Tibial artery (tissue), 4 donors: Measurements from ENCODE around the gene BRICD5.

ENCODE experiments used
- DNase-seq, 2 donors: peaks; one replicate each; pipeline ENCODE4 v3.0.0-alpha.2; 2019
- H3K27ac ChIP-seq, 2 donors: fragments of 200-600 bp; sonication (generic) in 1 of 2; 1 replicate in 1 of 2; 2 replicates in 1 of 2; pipeline ENCODE4 v1.5.1; 2018 to 2019; ENCODE audit warnings: mild to moderate bottlenecking in 1 of 2
- H3K27me3 ChIP-seq, 2 donors: fragments of 200-600 bp; sonication (generic) in 1 of 2; one replicate each; pipeline versions ENCODE4 v1.5.1 to v1.6.0; 2016 to 2019
- H3K36me3 ChIP-seq, 3 donors: fragments of 200-600 bp; sonication (generic) in 2 of 3; one replicate each; pipeline ENCODE4 v1.5.1; 2016 to 2019; ENCODE audit warnings: mild to moderate bottlenecking in 2 of 3
- H3K4me1 ChIP-seq, 4 donors: fragments of 200-600 bp; sonication (generic) in 2 of 4; 1 replicate in 3 of 4; 2 replicates in 1 of 4; pipeline ENCODE4 v1.5.1; 2016 to 2019
- H3K4me3 ChIP-seq, 2 donors: fragments of 200-600 bp; sonication (generic) in 1 of 2; 1 replicate in 1 of 2; 2 replicates in 1 of 2; pipeline ENCODE4 v1.5.1; 2018 to 2019; ENCODE audit warnings: mild to moderate bottlenecking in 2 of 2
- H3K9me3 ChIP-seq, 3 donors: fragments of 200-600 bp; sonication (generic) in 1 of 3; one replicate each; pipeline ENCODE4 v1.5.1; 2016 to 2019
- intact Hi-C: fragments of 100-400 bp; cut with DNase I; formaldehyde crosslinking; loops from one replicate; pipeline ENCODE4 v1.15.0; 2023; ENCODE audit warnings: low total_unique reads
- TF ChIP-seq, protein P1 (sequence below), 2 experiments: fragments of 200-600 bp in 1 of 2; fragments of 450-650 bp in 1 of 2; IDR thresholded peaks; one replicate each; pipeline ENCODE4 v1.5.1; 2017 to 2019; ENCODE audit warnings: antibody characterized with exemption in 2 of 2, mild to moderate bottlenecking in 1 of 2, moderate library complexity in 1 of 2

Gene BRICD5

DNA sequence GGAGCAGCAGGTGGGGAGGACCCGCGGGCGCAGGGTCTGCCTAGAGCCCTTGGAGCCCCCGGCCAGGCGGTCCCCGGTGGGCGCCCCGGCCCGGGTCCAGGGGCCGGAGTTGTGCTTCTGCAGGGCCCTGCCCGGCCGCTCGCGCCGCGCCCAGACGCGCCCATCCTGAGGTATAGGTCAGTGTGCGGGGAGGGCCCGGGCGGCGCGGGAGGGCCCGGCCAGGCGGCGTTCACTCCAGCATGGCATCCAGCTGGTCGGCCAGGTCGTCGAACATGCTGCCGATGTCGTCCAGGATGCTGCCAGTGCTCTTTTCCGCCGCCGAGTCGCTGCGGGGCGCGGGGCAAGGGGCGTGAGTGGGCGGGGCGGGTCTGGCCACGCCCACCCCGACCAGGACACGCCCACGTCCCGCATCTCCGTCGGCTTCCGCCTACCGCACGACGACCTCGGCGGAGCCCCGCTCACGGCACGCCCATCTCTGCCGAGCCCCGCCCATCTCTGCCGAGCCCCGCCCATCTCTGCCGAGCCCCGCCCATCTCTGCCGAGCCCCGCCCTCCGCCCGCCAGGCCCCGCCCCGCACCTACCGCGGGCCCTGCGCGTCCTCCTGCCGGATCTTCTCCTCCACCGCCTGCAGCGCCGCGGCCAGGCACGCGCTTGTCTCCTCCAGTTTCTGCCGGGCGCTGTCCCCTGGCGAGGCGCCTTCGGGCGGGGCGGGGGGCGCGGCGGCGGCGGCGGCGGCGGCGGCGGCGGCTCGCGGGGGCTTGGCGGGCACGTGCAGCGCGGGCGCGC is 32.1 kb downstream of the BRICD5 start:
- H3K4me1 ChIP-seq: peaks cover 0 to 3% (median 0%) of the 10 kb centered on the region in 4 donors
- no peak overlapping the region for H3K4me3 ChIP-seq
- H3K27me3 ChIP-seq: peaks cover 0 to 14% of the 10 kb centered on the region in 2 donors
- no peak for DNase-seq
- intact Hi-C loops: no loop called here
- peaks cover 39 to 47% (median 46%) of the 10 kb centered on the region in 3 donors for H3K36me3 ChIP-seq
- TF ChIP-seq, protein P1, sequence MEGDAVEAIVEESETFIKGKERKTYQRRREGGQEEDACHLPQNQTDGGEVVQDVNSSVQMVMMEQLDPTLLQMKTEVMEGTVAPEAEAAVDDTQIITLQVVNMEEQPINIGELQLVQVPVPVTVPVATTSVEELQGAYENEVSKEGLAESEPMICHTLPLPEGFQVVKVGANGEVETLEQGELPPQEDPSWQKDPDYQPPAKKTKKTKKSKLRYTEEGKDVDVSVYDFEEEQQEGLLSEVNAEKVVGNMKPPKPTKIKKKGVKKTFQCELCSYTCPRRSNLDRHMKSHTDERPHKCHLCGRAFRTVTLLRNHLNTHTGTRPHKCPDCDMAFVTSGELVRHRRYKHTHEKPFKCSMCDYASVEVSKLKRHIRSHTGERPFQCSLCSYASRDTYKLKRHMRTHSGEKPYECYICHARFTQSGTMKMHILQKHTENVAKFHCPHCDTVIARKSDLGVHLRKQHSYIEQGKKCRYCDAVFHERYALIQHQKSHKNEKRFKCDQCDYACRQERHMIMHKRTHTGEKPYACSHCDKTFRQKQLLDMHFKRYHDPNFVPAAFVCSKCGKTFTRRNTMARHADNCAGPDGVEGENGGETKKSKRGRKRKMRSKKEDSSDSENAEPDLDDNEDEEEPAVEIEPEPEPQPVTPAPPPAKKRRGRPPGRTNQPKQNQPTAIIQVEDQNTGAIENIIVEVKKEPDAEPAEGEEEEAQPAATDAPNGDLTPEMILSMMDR (IDR thresholded peaks at IDR 0.05): no peak
- no peaks in the 10 kb centered on the region for H3K9me3 ChIP-seq
- H3K27ac ChIP-seq: no peak overlapping the region

DNA sequence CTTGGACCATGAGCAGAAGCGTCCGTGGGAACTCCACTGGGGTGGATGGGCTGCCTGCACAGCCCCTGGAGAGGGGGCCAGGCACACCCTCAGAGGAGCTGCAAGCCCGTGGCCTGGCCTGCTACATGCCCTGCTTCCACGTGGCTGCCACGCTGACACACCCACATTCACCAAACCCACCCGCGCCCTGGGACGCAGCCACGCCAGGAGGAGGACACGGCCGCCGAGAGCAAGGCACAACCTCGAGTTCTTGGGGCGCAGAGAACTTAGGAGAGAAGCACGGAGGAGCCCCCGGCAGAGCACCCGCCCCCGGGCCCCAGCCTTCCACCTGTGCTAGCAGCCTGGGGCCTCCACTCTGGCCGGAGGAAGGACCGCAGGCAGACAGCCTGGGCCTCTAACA is 33.1 kb downstream of the BRICD5 start:
- intact Hi-C loops: no loop called here

DNA sequence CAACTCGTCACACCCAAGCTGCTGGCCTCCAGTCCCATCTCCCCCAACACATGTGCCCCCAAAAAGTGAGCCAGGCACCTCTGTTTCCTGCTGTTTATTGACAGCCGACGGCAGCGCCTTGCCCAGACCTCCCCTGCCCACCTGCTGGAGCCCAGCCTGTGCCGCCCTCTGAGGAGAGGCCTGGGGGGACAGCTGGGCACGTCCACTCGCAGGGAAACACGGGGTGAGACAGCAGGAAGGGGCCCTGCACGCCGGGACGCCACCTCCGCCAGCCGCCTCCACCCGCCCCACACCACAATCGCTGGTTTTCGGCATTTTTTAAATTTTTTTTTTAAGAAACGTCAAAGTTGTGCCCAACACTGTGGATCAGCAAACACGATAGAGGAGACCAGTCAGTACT is 33.6 kb downstream of the BRICD5 start:
- Histone ChIP-seq H3K4me1 (peaks cover 0 to 3% (median 0%) of the 10 kb centered on the region in 4 donors), H3K27ac (no peak overlapping the region), H3K36me3 (peaks cover 48 to 61% (median 60%) of the 10 kb centered on the region in 3 donors), H3K9me3 (no peaks in the 10 kb centered on the region), H3K27me3 (peaks cover 0 to 14% of the 10 kb centered on the region in 2 donors), H3K4me3 (no peak overlapping the region)
- DNase-seq: no peak
- intact Hi-C loops: no loop called here
- TF ChIP-seq, protein P1 (IDR thresholded peaks at IDR 0.05): no peak

More for the DNA sequence above, 33.1 kb downstream of the BRICD5 start:
- DNase-seq: no peak
- Histone ChIP-seq H3K27me3 (peaks cover 0 to 14% of the 10 kb centered on the region in 2 donors), H3K36me3 (peaks cover 45 to 57% (median 56%) of the 10 kb centered on the region in 3 donors), H3K27ac (no peak overlapping the region), H3K4me3 (no peak overlapping the region), H3K4me1 (peaks cover 0 to 3% (median 0%) of the 10 kb centered on the region in 4 donors), H3K9me3 (no peaks in the 10 kb centered on the region)
- TF ChIP-seq, protein P1 (IDR thresholded peaks at IDR 0.05): no peak

DNA sequence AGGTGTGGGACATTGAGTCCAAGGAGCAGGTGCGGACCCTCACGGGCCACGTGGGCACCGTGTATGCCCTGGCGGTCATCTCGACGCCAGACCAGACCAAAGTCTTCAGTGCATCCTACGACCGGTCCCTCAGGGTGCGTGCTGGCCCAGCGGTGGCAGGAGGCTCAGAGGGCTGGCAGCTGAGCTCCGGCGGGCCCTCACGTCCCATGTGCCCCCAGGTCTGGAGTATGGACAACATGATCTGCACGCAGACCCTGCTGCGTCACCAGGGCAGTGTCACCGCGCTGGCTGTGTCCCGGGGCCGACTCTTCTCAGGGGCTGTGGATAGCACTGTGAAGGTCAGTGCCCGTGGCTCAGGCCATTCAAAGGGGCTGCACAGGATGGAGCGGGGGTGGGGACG is 34.6 kb downstream of the BRICD5 start:
- intact Hi-C loops: no loop called here
- Histone ChIP-seq H3K9me3 (no peaks in the 10 kb centered on the region), H3K4me3 (no peak overlapping the region)

DNA sequence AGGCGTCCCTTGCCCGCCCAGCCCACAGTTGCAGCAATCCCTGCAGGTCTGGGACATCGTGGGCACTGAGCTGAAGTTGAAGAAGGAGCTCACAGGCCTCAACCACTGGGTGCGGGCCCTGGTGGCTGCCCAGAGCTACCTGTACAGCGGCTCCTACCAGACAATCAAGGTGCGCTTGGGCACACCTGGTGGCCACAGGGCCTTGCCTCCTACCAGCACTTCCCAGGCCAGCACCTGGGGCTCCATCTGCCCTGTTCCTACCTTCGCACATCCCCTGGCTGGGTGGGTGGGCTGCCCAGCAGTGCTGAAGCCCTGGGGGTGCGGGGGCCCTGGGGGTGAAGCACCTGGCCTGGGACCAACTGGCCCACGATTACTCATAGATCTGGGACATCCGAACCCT is 35.2 kb downstream of the BRICD5 start:
- TF ChIP-seq, protein P1 (IDR thresholded peaks at IDR 0.05): no peak
- H3K27me3 ChIP-seq: peaks cover 0 to 12% of the 10 kb centered on the region in 2 donors
- DNase-seq: no peak
- H3K4me1 ChIP-seq: peaks cover 0 to 3% (median 0%) of the 10 kb centered on the region in 4 donors
- H3K27ac ChIP-seq: no peak overlapping the region
- H3K9me3 ChIP-seq: no peaks in the 10 kb centered on the region
- H3K36me3 ChIP-seq: peaks cover 52 to 77% (median 77%) of the 10 kb centered on the region in 3 donors
- intact Hi-C loops: no loop called here
- H3K4me3 ChIP-seq: no peak overlapping the region

More for the DNA sequence above, 34.6 kb downstream of the BRICD5 start:
- Histone ChIP-seq H3K4me1 (peaks cover 0 to 3% (median 0%) of the 10 kb centered on the region in 4 donors), H3K36me3 (peaks cover 52 to 71% (median 71%) of the 10 kb centered on the region in 3 donors), H3K27ac (no peak overlapping the region), H3K27me3 (peaks cover 0 to 14% of the 10 kb centered on the region in 2 donors)
- no peak for DNase-seq
- TF ChIP-seq, protein P1 (IDR thresholded peaks at IDR 0.05): no peak
